ENCODE data around the gene KRTAP4-1.

The KRTAP4-1 gene

GRCh38 chr17:41226051-41226450 is 41.3 kb upstream of the KRTAP4-1 start:
- no peak overlapping the region for H3K9ac ChIP-seq (ENCODE audit: low read depth, low read length)
- DNase-seq (no peak), ATAC-seq (ENCODE audit: insufficient read depth, low read depth) (no peak)
- H3K4me3 ChIP-seq (ENCODE audit: low read depth in 1 of 2, low read length in 2 of 2), result no peak overlapping the region
- no peaks in the 10 kb centered on the region for H3K36me3 ChIP-seq (ENCODE audit: insufficient read depth, low read length)
- H2AFZ ChIP-seq (ENCODE audit: low read depth, low read length), result no peak overlapping the region
- TF ChIP-seq CTCF (IDR thresholded peaks at IDR 0.05; ENCODE audit: borderline replicate concordance, extremely low read depth, low read length, poor library complexity, severe bottlenecking), result no peak
- TF ChIP-seq EZH2 (IDR thresholded peaks at IDR 0.05; ENCODE audit: borderline replicate concordance, low read depth, low read length, severe bottlenecking), result no peak
- H4K20me1 ChIP-seq (ENCODE audit: insufficient read depth, low read length), result no peaks in the 10 kb centered on the region
- no peaks in the 10 kb centered on the region for H3K9me3 ChIP-seq (ENCODE audit: insufficient read depth, low read length, severe bottlenecking)
- H3K4me2 ChIP-seq (ENCODE audit: insufficient read depth, low read length), result no peak overlapping the region
- no peaks in the 10 kb centered on the region for H3K79me2 ChIP-seq (ENCODE audit: insufficient read depth, low read length)
- H3K27me3 ChIP-seq (ENCODE audit: insufficient read depth, low read length, poor library complexity), result peaks cover 10% of the 10 kb centered on the region
- no peak overlapping the region for H3K27ac ChIP-seq (ENCODE audit: low read length)
- H3K4me1 ChIP-seq (ENCODE audit: insufficient read depth, low read length), result no peaks in the 10 kb centered on the region

GRCh38 chr17:41223821-41224220 is 39.1 kb upstream of the KRTAP4-1 start:
- Histone ChIP-seq H3K79me2 (ENCODE audit: insufficient read depth, low read length) (no peaks in the 10 kb centered on the region), H3K4me1 (ENCODE audit: insufficient read depth, low read length) (no peaks in the 10 kb centered on the region), H3K27me3 (ENCODE audit: insufficient read depth, low read length, poor library complexity) (peaks cover 10% of the 10 kb centered on the region), H3K4me2 (ENCODE audit: insufficient read depth, low read length) (no peak overlapping the region), H3K9ac (ENCODE audit: low read depth, low read length) (no peak overlapping the region), H3K36me3 (ENCODE audit: insufficient read depth, low read length) (no peaks in the 10 kb centered on the region), H3K4me3 (ENCODE audit: low read depth in 1 of 2, low read length in 2 of 2) (no peak overlapping the region), H4K20me1 (ENCODE audit: insufficient read depth, low read length) (no peaks in the 10 kb centered on the region), H3K27ac (ENCODE audit: low read length) (no peak overlapping the region), H3K9me3 (ENCODE audit: insufficient read depth, low read length, severe bottlenecking) (no peaks in the 10 kb centered on the region), H2AFZ (ENCODE audit: low read depth, low read length) (no peak overlapping the region)
- no peak for DNase-seq
- TF ChIP-seq EZH2 (IDR thresholded peaks at IDR 0.05; ENCODE audit: borderline replicate concordance, low read depth, low read length, severe bottlenecking) (no peak), CTCF (IDR thresholded peaks at IDR 0.05; ENCODE audit: borderline replicate concordance, extremely low read depth, low read length, poor library complexity, severe bottlenecking) (no peak)
- ATAC-seq (ENCODE audit: insufficient read depth, low read depth), result no peak

- H3K27ac ChIP-seq (ENCODE audit: low read length), result no peak overlapping the region
- ATAC-seq (ENCODE audit: insufficient read depth, low read depth), result no peak
These were observed 31.0 kb upstream of the KRTAP4-1 start for GRCh38 chr17:41215681-41216080.

More at GRCh38 chr17:41215681-41216080, 31.0 kb upstream of the KRTAP4-1 start:
- peaks cover 2% of the 10 kb centered on the region for H3K27me3 ChIP-seq (ENCODE audit: insufficient read depth, low read length, poor library complexity)
- H3K79me2 ChIP-seq (ENCODE audit: insufficient read depth, low read length), result no peaks in the 10 kb centered on the region
- no peak overlapping the region for H2AFZ ChIP-seq (ENCODE audit: low read depth, low read length)
- no peak for TF ChIP-seq EZH2 (IDR thresholded peaks at IDR 0.05; ENCODE audit: borderline replicate concordance, low read depth, low read length, severe bottlenecking)
- TF ChIP-seq CTCF (IDR thresholded peaks at IDR 0.05; ENCODE audit: borderline replicate concordance, extremely low read depth, low read length, poor library complexity, severe bottlenecking), result no peak
- no peak overlapping the region for H3K4me2 ChIP-seq (ENCODE audit: insufficient read depth, low read length)
- DNase-seq, result no peak
- H3K36me3 ChIP-seq (ENCODE audit: insufficient read depth, low read length), result no peaks in the 10 kb centered on the region
- no peak overlapping the region for H3K9ac ChIP-seq (ENCODE audit: low read depth, low read length)
- H3K4me1 ChIP-seq (ENCODE audit: insufficient read depth, low read length), result no peaks in the 10 kb centered on the region
- no peak overlapping the region for H3K4me3 ChIP-seq (ENCODE audit: low read depth in 1 of 2, low read length in 2 of 2)
- no peaks in the 10 kb centered on the region for H4K20me1 ChIP-seq (ENCODE audit: insufficient read depth, low read length)
- H3K9me3 ChIP-seq (ENCODE audit: insufficient read depth, low read length, severe bottlenecking), result no peaks in the 10 kb centered on the region
